Large intestine (tissue), 3 donors: ENCODE measurements around the gene MIDN. TPM values are rescaled to one million over a fixed set of nuclear protein-coding genes. Genes with fewer than 3 reads are reported as not detected.

Experiments used
- DNase-seq, 2 donors: peaks; one replicate each; pipeline versions ENCODE4 v3.0.0 to v3.0.0-alpha.2; 2013
- H3K27ac ChIP-seq: one replicate; pipeline ENCODE4 v1.5.1; 2013; ENCODE audit warnings: low read length
- H3K27me3 ChIP-seq: 2 replicates; pipeline ENCODE4 v1.6.1; 2013; ENCODE audit warnings: low read length; ENCODE audit not compliant: control insufficient read depth, insufficient read depth
- H3K36me3 ChIP-seq: 2 replicates; pipeline ENCODE4 v1.6.1; 2013; ENCODE audit warnings: low read length; ENCODE audit not compliant: control insufficient read depth, insufficient read depth
- H3K4me1 ChIP-seq: one replicate; pipeline ENCODE4 v1.6.1; 2013; ENCODE audit warnings: low read length; ENCODE audit not compliant: control insufficient read depth, insufficient read depth
- H3K4me3 ChIP-seq: one replicate; pipeline ENCODE4 v1.5.1; 2013; ENCODE audit warnings: low read length
- H3K9me3 ChIP-seq: one replicate; pipeline ENCODE4 v1.6.1; 2013; ENCODE audit warnings: mild to moderate bottlenecking, low read depth, low read length, moderate library complexity; ENCODE audit not compliant: control insufficient read depth
- WGBS: methylation state at CpG from one replicate; pipeline ENCODE4 v1.1.5; 2013; ENCODE audit warnings: low lambda C conversion rate; ENCODE audit not compliant: insufficient coverage; 5-methylcytosine and 5-hydroxymethylcytosine counted together
- polyA plus RNA-seq: library from polyadenylated mRNA; unstranded; fragments of 120-200 nt; gene quantifications from one replicate; pipeline ENCODE4 v1.2.1, GENCODE V29; 2013

MIDN gene
- polyA plus RNA-seq, 1 donor = 110 TPM

DNA sequence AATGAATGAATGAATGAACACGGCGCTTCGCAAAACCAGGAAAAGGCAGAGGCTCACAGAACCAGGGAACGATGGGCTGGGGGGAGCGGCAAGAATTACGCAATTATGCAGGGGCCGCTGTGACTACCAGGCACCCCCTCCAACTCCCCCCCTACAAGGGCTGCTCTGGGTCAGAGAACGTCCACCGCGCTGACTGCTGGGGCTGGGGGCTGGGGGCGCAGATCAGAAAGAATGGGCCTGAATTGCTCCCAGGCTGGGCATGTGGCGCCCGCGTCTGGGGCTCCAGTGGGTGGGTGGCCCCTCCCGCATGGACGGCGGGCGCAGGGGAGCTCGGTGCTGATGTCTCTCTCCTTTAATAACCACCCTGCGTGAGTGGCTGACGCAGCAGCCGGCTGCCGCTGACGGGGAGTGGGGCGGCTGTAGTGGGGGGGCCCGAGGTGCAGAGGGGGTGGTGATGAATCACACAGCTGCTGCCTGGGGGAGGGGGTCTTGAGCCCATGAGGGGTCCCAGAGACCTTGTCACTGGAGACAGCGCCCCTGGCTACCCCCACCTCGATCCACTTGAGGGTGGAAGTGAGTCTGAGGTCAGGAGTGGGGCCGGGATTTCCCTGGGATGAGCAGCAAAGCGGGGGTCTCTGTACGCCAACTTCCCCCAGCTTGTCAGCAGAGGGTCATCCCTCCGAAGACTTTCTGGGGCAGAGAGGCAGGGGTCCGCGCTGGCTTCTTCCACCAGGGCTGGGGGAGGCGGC is 19.3 kb downstream of the MIDN start:
- whole genome bisulfite sequencing = no CpG with 5 or more reads among the region's 35 CpGs
- H3K27me3 ChIP-seq = no peaks in the 10 kb centered on the region
- H3K27ac ChIP-seq = no peak overlapping the region
- H3K36me3 ChIP-seq = peaks cover 23% of the 10 kb centered on the region
- peak overlapping the region; percentile 42 for H3K4me3 ChIP-seq
- peaks cover 71% of the 10 kb centered on the region for H3K4me1 ChIP-seq
- H3K9me3 ChIP-seq = peaks cover 7% of the 10 kb centered on the region
- peak in 1 of 2 donors; percentile 51 for DNase-seq

DNA sequence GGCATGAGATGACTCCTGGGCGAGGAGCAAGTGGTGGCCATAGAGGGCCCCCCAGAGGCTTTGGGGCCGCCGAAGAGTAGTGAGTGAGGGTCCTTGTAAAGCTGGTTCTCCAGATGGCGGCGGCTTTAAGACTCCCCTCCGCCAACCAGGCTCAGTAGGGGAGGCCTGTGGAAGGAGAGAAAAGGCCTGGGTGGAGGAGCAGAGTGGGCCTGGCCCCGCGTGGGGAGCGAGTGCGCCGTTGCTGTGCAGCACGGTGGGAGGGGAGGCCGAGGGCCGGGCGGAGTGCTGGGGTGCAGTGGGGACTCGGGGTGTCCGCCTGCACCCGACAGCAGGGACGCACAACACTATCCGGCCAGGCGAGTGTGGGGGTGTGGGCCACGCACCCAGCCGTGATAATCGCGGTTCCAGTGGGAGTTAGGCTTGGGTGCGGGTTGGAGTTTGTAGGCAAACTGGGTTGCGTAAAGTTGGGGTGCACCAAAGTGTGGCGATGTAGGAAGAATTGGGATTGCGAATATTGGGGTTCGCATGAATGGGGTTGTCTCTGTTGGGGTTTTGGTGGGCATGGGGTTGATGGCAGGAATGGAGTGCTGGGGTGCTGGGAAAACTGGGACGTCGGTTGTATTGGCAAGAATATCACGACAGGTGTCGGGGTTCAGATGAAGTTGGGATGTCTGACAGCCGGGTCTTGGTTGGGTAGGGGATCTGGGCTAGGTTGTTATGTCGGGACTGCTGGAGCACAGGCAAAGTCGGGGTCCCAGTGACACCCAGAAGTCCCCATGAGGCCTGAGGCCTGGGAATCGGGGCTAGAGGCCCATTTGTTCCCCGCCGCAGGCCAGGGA is 20.1 kb downstream of the MIDN start:
- Histone ChIP-seq H3K27me3 (no peaks in the 10 kb centered on the region), H3K4me3 (no peak overlapping the region), H3K4me1 (peaks cover 71% of the 10 kb centered on the region), H3K27ac (peak overlapping the region; percentile 66), H3K9me3 (peaks cover 6% of the 10 kb centered on the region), H3K36me3 (peaks cover 30% of the 10 kb centered on the region)
- no CpG with 5 or more reads among the region's 40 CpGs for WGBS
- DNase-seq = no peak

DNA sequence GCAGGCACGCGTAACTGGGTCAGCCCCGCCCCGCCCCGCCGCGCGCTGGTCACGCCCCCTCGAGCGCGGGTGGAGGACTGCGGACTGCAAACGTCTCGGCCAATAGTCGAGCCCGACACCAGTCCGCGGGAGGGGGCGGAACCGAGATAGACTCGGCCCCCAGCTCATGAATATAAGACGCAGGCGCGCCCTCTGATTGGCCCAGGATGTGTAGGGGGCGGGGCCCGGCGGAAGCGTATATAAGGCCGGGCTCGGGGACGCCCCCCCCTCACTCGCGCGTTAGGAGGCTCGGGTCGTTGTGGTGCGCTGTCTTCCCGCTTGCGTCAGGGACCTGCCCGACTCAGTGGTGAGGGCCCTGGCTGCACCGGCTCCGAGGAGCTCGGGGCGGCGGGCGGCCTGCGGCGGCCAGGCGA is 20.7 kb downstream of the MIDN start, which contains the start of gene CIRBP:
TSS of gene CIRBP (plus strand) at position 268 of the 413 bp plus-strand sequence. CDS start 1,602 bp downstream, outside the sequence.
- Histone ChIP-seq H3K27ac (peak within 1 kb of the TSS; percentile 66), H3K9me3 (peaks cover 8% of the 10 kb centered on the region), H3K4me3 (peak within 1 kb of the TSS; percentile 74), H3K4me1 (peaks cover 76% of the 10 kb centered on the region), H3K36me3 (peaks cover 37% of the 10 kb centered on the region), H3K27me3 (no peaks in the 10 kb centered on the region)
- WGBS = no CpG with 5 or more reads among the region's 50 CpGs
- DNase-seq = peak; percentile 99 to 100

DNA sequence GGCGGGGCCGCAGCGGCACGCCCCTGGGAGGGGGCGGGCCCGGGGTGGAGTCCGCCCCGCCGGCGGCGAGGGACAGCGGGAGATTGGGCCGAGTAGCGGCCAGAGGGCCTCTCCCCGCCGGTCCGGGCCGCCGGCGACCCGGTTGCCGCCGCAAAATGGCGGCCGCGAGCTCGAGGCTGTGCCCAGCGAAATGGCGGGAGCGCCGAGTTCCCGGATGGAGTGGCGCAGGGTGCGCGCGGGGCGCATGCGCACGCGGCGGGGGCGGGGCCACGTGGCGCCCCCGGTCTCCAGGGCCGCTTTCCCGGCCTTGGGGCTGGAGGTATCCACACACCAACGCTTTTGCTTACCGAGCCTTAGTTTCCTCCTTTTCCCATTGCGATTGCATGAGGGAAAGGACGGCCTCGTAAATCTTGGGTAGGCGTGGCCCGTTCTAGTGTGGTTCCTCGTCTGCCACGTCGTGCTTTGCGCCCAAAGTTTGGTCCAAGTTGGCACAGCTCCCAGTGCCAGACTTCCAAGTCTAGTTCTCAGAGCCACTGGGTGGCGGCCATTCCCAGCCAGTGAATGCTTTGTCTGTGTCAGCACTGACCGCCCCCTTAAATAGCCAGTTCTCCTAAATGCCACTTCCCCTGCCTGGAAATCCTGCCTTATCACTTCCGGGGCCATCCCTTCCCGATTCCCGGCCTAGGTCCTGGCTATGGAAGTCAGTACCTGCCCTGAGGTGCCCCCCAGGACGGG is 21.3 kb downstream of the MIDN start:
- 0% methylated on average over 1 of the region's 64 CpGs for WGBS
- peak overlapping the region; percentile 66 for H3K27ac ChIP-seq
- peaks cover 76% of the 10 kb centered on the region for H3K4me1 ChIP-seq
- peaks cover 42% of the 10 kb centered on the region for H3K36me3 ChIP-seq
- no peaks in the 10 kb centered on the region for H3K27me3 ChIP-seq
- peaks cover 14% of the 10 kb centered on the region for H3K9me3 ChIP-seq
- DNase-seq = peak; percentile 81 to 86
- peak overlapping the region; percentile 74 for H3K4me3 ChIP-seq

DNA sequence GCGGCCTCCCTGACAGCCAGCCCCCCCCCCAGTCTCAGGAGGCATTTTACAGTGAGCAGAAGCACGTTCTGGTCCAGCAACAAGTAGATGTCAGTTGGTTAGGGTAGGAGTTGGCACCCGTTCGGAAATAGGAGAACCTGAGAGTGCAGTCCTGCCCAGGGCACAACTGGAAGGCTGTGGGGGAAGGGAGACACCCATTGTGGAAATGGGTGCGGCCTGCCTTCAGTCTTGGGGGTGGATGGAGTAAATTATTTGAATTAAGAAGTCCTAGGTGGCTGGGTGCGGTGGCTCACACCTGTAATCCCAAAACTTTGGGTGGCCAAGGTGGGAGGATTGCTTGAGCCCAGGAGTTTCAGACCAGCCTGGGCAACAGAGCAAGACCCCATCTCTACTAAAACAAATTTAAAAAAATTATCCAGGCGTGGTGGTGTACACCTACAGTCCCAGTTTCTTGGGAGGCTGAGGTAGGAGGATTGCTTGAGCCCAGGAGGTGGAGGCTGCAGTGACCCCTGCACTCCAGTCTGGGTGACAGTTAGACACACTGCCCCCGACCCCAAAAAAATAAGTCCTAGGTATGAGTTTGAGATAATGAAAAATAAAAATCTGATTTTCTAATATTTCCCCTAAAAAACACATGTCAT is 21.9 kb downstream of the MIDN start:
- peak overlapping the region; percentile 66 for H3K27ac ChIP-seq
- peak overlapping the region; percentile 74 for H3K4me3 ChIP-seq
- peaks cover 74% of the 10 kb centered on the region for H3K4me1 ChIP-seq
- WGBS = no CpG with 5 or more reads among the region's 8 CpGs
- H3K27me3 ChIP-seq = no peaks in the 10 kb centered on the region
- DNase-seq = no peak
- peaks cover 48% of the 10 kb centered on the region for H3K36me3 ChIP-seq
- H3K9me3 ChIP-seq = peaks cover 20% of the 10 kb centered on the region

DNA sequence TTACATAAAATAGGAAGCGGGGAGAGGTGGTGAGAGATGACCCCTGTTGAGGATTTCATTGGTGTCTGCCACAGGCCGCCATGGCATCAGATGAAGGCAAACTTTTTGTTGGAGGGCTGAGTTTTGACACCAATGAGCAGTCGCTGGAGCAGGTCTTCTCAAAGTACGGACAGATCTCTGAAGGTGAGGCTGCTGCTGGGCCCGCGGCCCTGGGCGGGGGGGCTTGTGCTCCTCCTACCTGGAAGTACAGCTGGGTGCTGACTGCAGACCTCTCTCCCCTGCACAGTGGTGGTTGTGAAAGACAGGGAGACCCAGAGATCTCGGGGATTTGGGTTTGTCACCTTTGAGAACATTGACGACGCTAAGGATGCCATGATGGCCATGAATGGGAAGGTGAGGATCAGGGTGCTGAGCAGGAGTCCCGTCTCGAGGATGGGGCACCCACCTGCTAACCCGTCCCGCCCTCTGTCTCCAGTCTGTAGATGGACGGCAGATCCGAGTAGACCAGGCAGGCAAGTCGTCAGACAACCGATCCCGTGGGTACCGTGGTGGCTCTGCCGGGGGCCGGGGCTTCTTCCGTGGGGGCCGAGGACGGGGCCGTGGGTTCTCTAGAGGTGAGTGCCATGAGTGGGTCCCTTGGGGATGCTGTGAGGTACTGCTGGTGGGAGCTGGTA is 22.6 kb downstream of the MIDN start:
- H3K27me3 ChIP-seq = no peaks in the 10 kb centered on the region
- H3K27ac ChIP-seq = no peak overlapping the region

DNA sequence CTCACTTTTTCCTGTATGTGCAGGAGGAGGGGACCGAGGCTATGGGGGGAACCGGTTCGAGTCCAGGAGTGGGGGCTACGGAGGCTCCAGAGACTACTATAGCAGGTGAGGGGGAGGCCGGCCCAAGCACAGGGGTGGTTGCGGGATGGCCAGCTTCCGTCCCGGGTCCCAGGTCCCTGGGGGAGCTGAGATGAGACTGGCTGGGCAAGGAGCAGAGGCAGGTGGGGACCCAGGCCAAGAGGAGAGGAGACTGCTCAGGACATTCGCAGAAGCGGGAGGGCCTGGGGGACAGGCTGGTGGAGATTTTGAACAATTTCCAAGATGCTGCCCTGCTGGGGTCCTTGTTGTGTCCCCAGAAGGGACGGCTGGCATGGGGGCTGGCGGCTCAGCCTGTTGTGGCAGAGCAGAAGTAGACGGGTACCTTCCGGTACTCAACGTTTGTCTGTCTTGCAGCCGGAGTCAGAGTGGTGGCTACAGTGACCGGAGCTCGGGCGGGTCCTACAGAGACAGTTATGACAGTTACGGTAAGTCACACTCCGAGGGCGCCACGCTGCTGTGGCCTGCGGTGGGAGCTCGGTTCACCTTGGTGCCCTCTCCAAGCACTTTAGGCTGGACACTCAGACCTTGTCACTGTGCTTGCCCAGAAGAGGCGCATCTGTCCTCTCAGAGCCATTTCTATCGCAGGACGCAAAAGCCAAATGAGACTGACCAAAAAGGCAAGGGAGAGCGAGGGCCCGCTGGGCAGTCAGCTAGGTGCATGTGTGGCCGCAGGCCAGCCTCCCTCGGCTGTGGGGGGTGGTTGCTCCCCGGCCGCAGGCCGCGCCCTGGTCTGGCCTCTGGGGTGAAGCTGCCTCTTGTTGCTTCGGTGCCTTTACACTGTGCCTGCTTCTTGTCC is 23.4 kb downstream of the MIDN start:
- no CpG with 5 or more reads among the region's 37 CpGs for WGBS
- Histone ChIP-seq H3K4me1 (peaks cover 73% of the 10 kb centered on the region), H3K9me3 (peaks cover 24% of the 10 kb centered on the region), H3K27me3 (no peaks in the 10 kb centered on the region), H3K27ac (no peak overlapping the region), H3K36me3 (peaks cover 48% of the 10 kb centered on the region), H3K4me3 (peak overlapping the region; percentile 74)
- no peak for DNase-seq

More for the DNA sequence above, 22.6 kb downstream of the MIDN start:
- no CpG with 5 or more reads among the region's 26 CpGs for WGBS
- DNase-seq = no peak
- H3K4me1 ChIP-seq = peaks cover 69% of the 10 kb centered on the region
- peaks cover 23% of the 10 kb centered on the region for H3K9me3 ChIP-seq
- peaks cover 48% of the 10 kb centered on the region for H3K36me3 ChIP-seq
- H3K4me3 ChIP-seq = peak overlapping the region; percentile 74

DNA sequence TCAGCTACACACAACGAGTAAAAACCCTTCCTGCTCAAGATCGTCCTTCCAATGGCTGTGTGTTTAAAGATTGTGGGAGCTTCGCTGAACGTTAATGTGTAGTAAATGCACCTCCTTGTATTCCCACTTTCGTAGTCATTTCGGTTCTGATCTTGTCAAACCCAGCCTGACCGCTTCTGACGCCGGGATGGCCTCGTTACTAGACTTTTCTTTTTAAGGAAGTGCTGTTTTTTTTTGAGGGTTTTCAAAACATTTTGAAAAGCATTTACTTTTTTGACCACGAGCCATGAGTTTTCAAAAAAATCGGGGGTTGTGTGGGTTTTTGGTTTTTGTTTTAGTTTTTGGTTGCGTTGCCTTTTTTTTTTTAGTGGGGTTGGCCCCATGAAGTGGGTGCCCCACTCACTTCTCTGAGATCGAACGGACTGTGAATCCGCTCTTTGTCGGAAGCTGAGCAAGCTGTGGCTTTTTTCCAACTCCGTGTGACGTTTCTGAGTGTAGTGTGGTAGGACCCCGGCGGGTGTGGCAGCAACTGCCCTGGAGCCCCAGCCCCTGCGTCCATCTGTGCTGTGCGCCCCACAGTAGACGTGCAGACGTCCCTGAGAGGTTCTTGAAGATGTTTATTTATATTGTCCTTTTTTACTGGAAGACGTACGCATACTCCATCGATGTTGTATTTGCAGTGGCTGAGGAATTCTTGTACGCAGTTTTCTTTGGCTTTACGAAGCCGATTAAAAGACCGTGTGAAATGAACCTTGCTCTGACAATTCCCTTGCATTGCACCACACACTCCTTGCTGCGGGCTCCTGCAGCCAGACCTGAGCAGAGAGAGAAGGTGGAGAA is 24.3 kb downstream of the MIDN start:
- H3K4me1 ChIP-seq = peaks cover 69% of the 10 kb centered on the region
- H3K27ac ChIP-seq = peak overlapping the region; percentile 5
- peaks cover 48% of the 10 kb centered on the region for H3K36me3 ChIP-seq
- H3K27me3 ChIP-seq = no peaks in the 10 kb centered on the region
- peaks cover 24% of the 10 kb centered on the region for H3K9me3 ChIP-seq
- WGBS = 71% methylated on average over 6 of the region's 33 CpGs
- no peak overlapping the region for H3K4me3 ChIP-seq
- DNase-seq = no peak
